Mesothelial cell of epicardium (in vitro differentiated cells): ENCODE measurements around the gene ARID4B. TPM values are rescaled to one million over a fixed set of nuclear protein-coding genes. Genes with fewer than 3 reads are reported as not detected.

Experiments used
- DNase-seq, 2 experiments: peaks; one replicate each; pipeline ENCODE4 v3.0.0; 2021; ENCODE audit warnings: low spot score in 2 of 2; ENCODE audit not compliant: unreplicated experiment in 2 of 2
- H3K27ac Mint-ChIP-seq: 2 replicates; pipeline ENCODE4 v1.8.0; 2021; ENCODE audit warnings: mixed read lengths
- H3K27me3 Mint-ChIP-seq: 2 replicates; pipeline ENCODE4 v1.8.0; 2021; ENCODE audit warnings: low read depth, mixed read lengths
- H3K36me3 Mint-ChIP-seq: 2 replicates; pipeline ENCODE4 v1.8.0; 2021; ENCODE audit warnings: mixed read lengths
- H3K4me1 Mint-ChIP-seq: 2 replicates; pipeline ENCODE4 v1.8.0; 2021; ENCODE audit warnings: mixed read lengths
- H3K4me3 Mint-ChIP-seq: 2 replicates; pipeline ENCODE4 v1.8.0; 2021; ENCODE audit warnings: mild to moderate bottlenecking, moderate library complexity, mixed read lengths
- H3K9me3 Mint-ChIP-seq: 2 replicates; pipeline ENCODE4 v1.8.0; 2021; ENCODE audit warnings: mixed read lengths
- CTCF ChIP-seq: fragments of 200-600 bp; sonication (generic); IDR thresholded peaks from one replicate; pipeline ENCODE4 v1.5.0; 2021; ENCODE audit warnings: antibody characterized with exemption; ENCODE audit not compliant: unreplicated experiment
- total RNA-seq: library from RNA; stranded (reverse); gene quantifications from 3 replicates; pipeline ENCODE4 v1.2.1, GENCODE V29; 2021

ARID4B gene
- total RNA-seq, 1 donor from 2014 or later, result 68.7 TPM

- DNase-seq, result no peak
- no peak for TF ChIP-seq CTCF
- Mint-ChIP-seq H3K27ac (peak overlapping the region; percentile 96), H3K9me3 (no peaks in the 10 kb centered on the region), H3K36me3 (peaks cover 4% of the 10 kb centered on the region), H3K4me3 (peak overlapping the region; percentile 93), H3K4me1 (peaks cover 25% of the 10 kb centered on the region), H3K27me3 (no peaks in the 10 kb centered on the region)
Measured at GRCh38 chr1:235325854-235326253, 2.1 kb downstream of the ARID4B start.

- peaks cover 25% of the 10 kb centered on the region for H3K4me1 Mint-ChIP-seq
- H3K27ac Mint-ChIP-seq, result no peak overlapping the region
- H3K36me3 Mint-ChIP-seq, result peaks cover 10% of the 10 kb centered on the region
- no peaks in the 10 kb centered on the region for H3K27me3 Mint-ChIP-seq
- H3K4me3 Mint-ChIP-seq, result peak overlapping the region; percentile 93
- DNase-seq, result no peak
- TF ChIP-seq CTCF, result no peak
- no peaks in the 10 kb centered on the region for H3K9me3 Mint-ChIP-seq
Measured at GRCh38 chr1:235325139-235325538, 2.8 kb downstream of the ARID4B start.

GRCh38 chr1:235324296-235324695 is 3.7 kb downstream of the ARID4B start:
- Mint-ChIP-seq H3K36me3 (peaks cover 10% of the 10 kb centered on the region), H3K27me3 (no peaks in the 10 kb centered on the region), H3K27ac (no peak overlapping the region), H3K4me1 (peaks cover 25% of the 10 kb centered on the region), H3K4me3 (no peak overlapping the region), H3K9me3 (no peaks in the 10 kb centered on the region)
- no peak for TF ChIP-seq CTCF
- no peak for DNase-seq

- Mint-ChIP-seq H3K27ac (no peak overlapping the region), H3K9me3 (no peaks in the 10 kb centered on the region), H3K4me1 (peaks cover 16% of the 10 kb centered on the region), H3K36me3 (peaks cover 22% of the 10 kb centered on the region), H3K27me3 (no peaks in the 10 kb centered on the region), H3K4me3 (no peak overlapping the region)
- no peak for DNase-seq
- no peak for TF ChIP-seq CTCF
Measured at GRCh38 chr1:235320521-235321179, 7.3 kb downstream of the ARID4B start.

- no peaks in the 10 kb centered on the region for H3K27me3 Mint-ChIP-seq
- DNase-seq, result no peak
- no peak overlapping the region for H3K4me3 Mint-ChIP-seq
- peaks cover 22% of the 10 kb centered on the region for H3K36me3 Mint-ChIP-seq
- no peaks in the 10 kb centered on the region for H3K9me3 Mint-ChIP-seq
- no peak for TF ChIP-seq CTCF
- H3K27ac Mint-ChIP-seq, result no peak overlapping the region
- H3K4me1 Mint-ChIP-seq, result peaks cover 7% of the 10 kb centered on the region
Measured at GRCh38 chr1:235319255-235319654, 8.7 kb downstream of the ARID4B start.
